Measurements from ENCODE around the gene ITPR2. TPM values are rescaled to one million over a fixed set of nuclear protein-coding genes. Genes with fewer than 3 reads are reported as not detected.
"Not testable (repeated sequence)": the region's sequence is repeated elsewhere in the genome, so short reads cannot be mapped to it uniquely, and the experiment has no call there.

The ITPR2 gene
- total RNA-seq, 4 donors from 2014 or later = 42.8 to 62.5 (median 52.1) TPM

GRCh38 chr12:26648999-26649398, 184.0 kb downstream of the ITPR2 start:
- TF ChIP-seq CTCF (IDR thresholded peaks at IDR 0.05) (no peak), POLR2A (IDR thresholded peaks at IDR 0.05) (no peak)
- 47 to 50% methylated on average over 1 of the region's 1 CpG for WGBS, 2 donors
- intact Hi-C loops (cut with DNase I; ENCODE audit: low total_unique reads) = no loop called here
- DNase-seq (ENCODE audit: low spot score in 2 of 2) = no peak
- no peak overlapping the region for H3K4me3 ChIP-seq (ENCODE audit: low read depth, poor library complexity, severe bottlenecking)

- 10 to 20% methylated on average over 1 of the region's 1 CpG for WGBS, 2 donors
- TF ChIP-seq POLR2A (IDR thresholded peaks at IDR 0.05) (no peak), CTCF (IDR thresholded peaks at IDR 0.05) (no peak)
- H3K4me3 ChIP-seq (ENCODE audit: low read depth, poor library complexity, severe bottlenecking) = no peak overlapping the region
- intact Hi-C loops (cut with DNase I; ENCODE audit: low total_unique reads) = no loop called here
- no peak for DNase-seq (ENCODE audit: low spot score in 2 of 2)
Measured at GRCh38 chr12:26648584-26648983, 184.4 kb downstream of the ITPR2 start.

- DNase-seq (ENCODE audit: low spot score in 2 of 2) = no peak
- no peak overlapping the region for H3K4me3 ChIP-seq (ENCODE audit: low read depth, poor library complexity, severe bottlenecking)
- intact Hi-C loops (cut with DNase I; ENCODE audit: low total_unique reads) = no loop called here
- TF ChIP-seq CTCF (IDR thresholded peaks at IDR 0.05) (no peak), POLR2A (IDR thresholded peaks at IDR 0.05) (no peak)
- WGBS, 2 donors = 87% methylated on average over 3 of the region's 3 CpGs
Measured at GRCh38 chr12:26648066-26648465, 184.9 kb downstream of the ITPR2 start.

GRCh38 chr12:26647088-26647487, 185.9 kb downstream of the ITPR2 start:
- WGBS, 2 donors = 96 to 97% methylated on average over 3 of the region's 3 CpGs
- intact Hi-C loops (cut with DNase I; ENCODE audit: low total_unique reads) = no loop called here

GRCh38 chr12:26646571-26646970, 186.4 kb downstream of the ITPR2 start:
- DNase-seq (ENCODE audit: low spot score in 2 of 2) = no peak
- WGBS, 2 donors = 68 to 80% methylated on average over 2 of the region's 2 CpGs
- TF ChIP-seq POLR2A (IDR thresholded peaks at IDR 0.05) (no peak), CTCF (IDR thresholded peaks at IDR 0.05) (no peak)
- intact Hi-C loops (cut with DNase I; ENCODE audit: low total_unique reads) = no loop called here
- no peak overlapping the region for H3K4me3 ChIP-seq (ENCODE audit: low read depth, poor library complexity, severe bottlenecking)

More at GRCh38 chr12:26647088-26647487, 185.9 kb downstream of the ITPR2 start:
- no peak overlapping the region for H3K4me3 ChIP-seq (ENCODE audit: low read depth, poor library complexity, severe bottlenecking)
- TF ChIP-seq CTCF (IDR thresholded peaks at IDR 0.05) = no peak
- no peak for TF ChIP-seq POLR2A (IDR thresholded peaks at IDR 0.05)
- DNase-seq (ENCODE audit: low spot score in 2 of 2) = no peak

GRCh38 chr12:26644376-26644775, 188.6 kb downstream of the ITPR2 start:
- H3K4me3 ChIP-seq (ENCODE audit: low read depth, poor library complexity, severe bottlenecking); DNase-seq (ENCODE audit: low spot score in 2 of 2); intact Hi-C loops (cut with DNase I; ENCODE audit: low total_unique reads): not testable (repeated sequence)
- WGBS, 2 donors = 74 to 77% methylated on average over 3 of the region's 3 CpGs

All from lower leg skin (tissue), 4 donors.